Measurements from ENCODE around the gene FBF1. TPM values are rescaled to one million over a fixed set of nuclear protein-coding genes. Genes with fewer than 3 reads are reported as not detected.
A peak's percentile ranks its signal among the peaks of the same experiment; 100 is the strongest.

FBF1 gene
- total and polyA plus RNA-seq, 9 donors: 3.0 to 14.9 (median 9.4) TPM

DNA sequence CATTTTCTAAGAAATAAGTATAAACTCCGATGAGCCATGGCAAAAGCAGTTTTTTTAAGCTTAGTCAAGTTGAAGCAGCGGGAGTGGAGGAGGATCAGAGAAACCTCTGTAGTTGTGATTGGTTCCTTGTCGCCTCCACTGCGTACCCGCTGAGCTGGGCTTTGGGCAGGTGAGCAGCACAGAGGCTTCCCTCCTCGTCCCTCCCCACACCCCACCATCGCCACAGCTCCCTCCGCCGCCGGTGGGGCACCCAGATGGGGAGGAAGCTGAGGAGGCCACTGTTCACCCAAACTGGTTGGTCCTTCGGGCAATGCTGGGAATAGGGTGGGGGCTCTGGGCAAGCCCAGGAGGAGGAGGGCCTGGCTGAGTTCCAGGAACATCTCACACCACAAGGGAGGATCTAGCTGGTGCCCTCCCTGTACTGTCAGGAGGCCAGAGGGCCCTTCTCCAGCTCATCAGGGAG, 31.0 kb downstream of the FBF1 start:
- H3K4me3 ChIP-seq: no peak overlapping the region
- TF ChIP-seq EP300 (IDR thresholded peaks at IDR 0.05) (no peak), POLR2A (IDR thresholded peaks at IDR 0.05) (no peak)
- TF ChIP-seq, protein P1, sequence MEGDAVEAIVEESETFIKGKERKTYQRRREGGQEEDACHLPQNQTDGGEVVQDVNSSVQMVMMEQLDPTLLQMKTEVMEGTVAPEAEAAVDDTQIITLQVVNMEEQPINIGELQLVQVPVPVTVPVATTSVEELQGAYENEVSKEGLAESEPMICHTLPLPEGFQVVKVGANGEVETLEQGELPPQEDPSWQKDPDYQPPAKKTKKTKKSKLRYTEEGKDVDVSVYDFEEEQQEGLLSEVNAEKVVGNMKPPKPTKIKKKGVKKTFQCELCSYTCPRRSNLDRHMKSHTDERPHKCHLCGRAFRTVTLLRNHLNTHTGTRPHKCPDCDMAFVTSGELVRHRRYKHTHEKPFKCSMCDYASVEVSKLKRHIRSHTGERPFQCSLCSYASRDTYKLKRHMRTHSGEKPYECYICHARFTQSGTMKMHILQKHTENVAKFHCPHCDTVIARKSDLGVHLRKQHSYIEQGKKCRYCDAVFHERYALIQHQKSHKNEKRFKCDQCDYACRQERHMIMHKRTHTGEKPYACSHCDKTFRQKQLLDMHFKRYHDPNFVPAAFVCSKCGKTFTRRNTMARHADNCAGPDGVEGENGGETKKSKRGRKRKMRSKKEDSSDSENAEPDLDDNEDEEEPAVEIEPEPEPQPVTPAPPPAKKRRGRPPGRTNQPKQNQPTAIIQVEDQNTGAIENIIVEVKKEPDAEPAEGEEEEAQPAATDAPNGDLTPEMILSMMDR (IDR thresholded peaks at IDR 0.05): no peak
- H3K36me3 ChIP-seq: no peaks in the 10 kb centered on the region
- DNase-seq: peak; percentile 51 to 78 (median 63)
- H3K4me1 ChIP-seq (ENCODE audit: insufficient read depth): peaks cover 2% of the 10 kb centered on the region
- H3K27me3 ChIP-seq: no peaks in the 10 kb centered on the region
- intact Hi-C loops (cut with DNase I): loop anchor here in 2 of 4 donors (5.0 to 10.0 kb wide), 2 partner anchors 92 to 365 kb away; partner anchors contain the start of gene CDK3 (in 1 of the 2)
- no peaks in the 10 kb centered on the region for H3K9me3 ChIP-seq
- 17 to 27% (median 20%) methylated on average over 11 of the region's 11 CpGs for WGBS, 3 donors
- no peak overlapping the region for H3K27ac ChIP-seq

DNA sequence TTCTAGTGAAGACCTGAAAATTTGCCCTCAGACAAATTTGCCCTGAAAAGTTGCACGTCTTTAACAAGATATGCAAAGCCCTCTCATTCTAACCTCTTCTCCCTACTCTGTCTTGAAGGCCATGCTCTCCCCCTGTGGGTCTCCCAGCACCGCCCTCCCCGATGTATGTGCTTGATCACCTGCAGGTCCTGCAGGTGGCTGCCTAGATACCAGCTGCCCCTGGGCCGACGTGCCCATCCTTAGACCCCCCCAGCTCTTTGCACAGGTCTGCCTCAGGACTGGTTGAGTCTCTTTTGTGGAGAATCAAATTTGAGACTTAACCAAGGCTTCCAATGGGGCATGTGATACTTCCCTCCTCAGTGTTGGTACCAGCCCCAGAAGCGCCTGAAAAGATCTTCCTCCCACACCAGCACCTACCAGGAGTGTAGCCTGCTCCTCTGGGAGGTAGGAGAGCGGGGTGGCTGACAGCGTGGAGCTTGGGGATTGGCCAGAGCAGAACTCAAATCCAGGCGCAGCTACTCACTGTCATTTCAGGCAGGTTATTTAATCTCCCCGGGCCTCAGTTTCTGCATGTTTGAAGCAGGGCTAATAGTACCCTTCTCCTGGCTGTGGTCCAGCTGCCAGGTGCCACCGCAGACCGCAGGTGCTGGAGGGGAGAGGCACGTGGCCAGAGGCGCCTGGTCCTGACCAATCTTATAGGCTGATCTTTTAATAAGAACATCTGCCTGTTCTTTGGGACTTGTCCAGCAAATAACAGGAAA, 31.6 kb downstream of the FBF1 start:
- 61 to 67% (median 63%) methylated on average over 14 of the region's 14 CpGs for WGBS, 3 donors
- peaks cover 2% of the 10 kb centered on the region for H3K4me1 ChIP-seq (ENCODE audit: insufficient read depth)
- TF ChIP-seq, protein P1 (IDR thresholded peaks at IDR 0.05): no peak
- TF ChIP-seq POLR2A (IDR thresholded peaks at IDR 0.05) (no peak), EP300 (IDR thresholded peaks at IDR 0.05) (no peak)
- no peak for DNase-seq
- H3K27me3 ChIP-seq: no peaks in the 10 kb centered on the region
- H3K36me3 ChIP-seq: no peaks in the 10 kb centered on the region
- H3K27ac ChIP-seq: no peak overlapping the region
- H3K4me3 ChIP-seq: no peak overlapping the region
- intact Hi-C loops (cut with DNase I): no loop called here
- no peaks in the 10 kb centered on the region for H3K9me3 ChIP-seq

DNA sequence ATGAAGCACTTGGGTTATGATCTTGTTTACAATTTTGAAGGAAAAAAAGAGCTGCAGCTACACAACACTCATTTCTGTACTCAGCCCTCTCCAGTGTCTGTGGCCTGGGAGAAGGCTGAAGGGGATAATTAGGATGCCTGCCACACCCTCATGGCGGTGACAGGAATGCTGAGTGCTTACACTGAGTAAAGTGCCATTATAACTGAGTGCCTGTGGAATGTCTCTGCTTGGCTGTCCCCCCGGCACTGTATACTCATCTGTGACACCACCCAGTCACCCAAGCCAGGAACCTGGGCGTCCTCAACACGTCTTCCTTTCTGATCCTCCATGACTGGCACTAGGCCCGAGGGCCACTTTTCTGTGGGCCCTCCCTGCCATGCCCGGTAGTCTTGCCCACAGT, 32.6 kb downstream of the FBF1 start:
- TF ChIP-seq, protein P1 (IDR thresholded peaks at IDR 0.05): no peak
- no peak for TF ChIP-seq POLR2A (IDR thresholded peaks at IDR 0.05)
- no peak for TF ChIP-seq EP300 (IDR thresholded peaks at IDR 0.05)
- H3K27me3 ChIP-seq: no peaks in the 10 kb centered on the region
- WGBS, 3 donors: 80 to 87% (median 83%) methylated on average over 6 of the region's 6 CpGs
- DNase-seq: no peak
- no peaks in the 10 kb centered on the region for H3K9me3 ChIP-seq
- peaks cover 2% of the 10 kb centered on the region for H3K4me1 ChIP-seq (ENCODE audit: insufficient read depth)
- no peaks in the 10 kb centered on the region for H3K36me3 ChIP-seq
- no peak overlapping the region for H3K27ac ChIP-seq
- intact Hi-C loops (cut with DNase I): no loop called here
- no peak overlapping the region for H3K4me3 ChIP-seq

DNA sequence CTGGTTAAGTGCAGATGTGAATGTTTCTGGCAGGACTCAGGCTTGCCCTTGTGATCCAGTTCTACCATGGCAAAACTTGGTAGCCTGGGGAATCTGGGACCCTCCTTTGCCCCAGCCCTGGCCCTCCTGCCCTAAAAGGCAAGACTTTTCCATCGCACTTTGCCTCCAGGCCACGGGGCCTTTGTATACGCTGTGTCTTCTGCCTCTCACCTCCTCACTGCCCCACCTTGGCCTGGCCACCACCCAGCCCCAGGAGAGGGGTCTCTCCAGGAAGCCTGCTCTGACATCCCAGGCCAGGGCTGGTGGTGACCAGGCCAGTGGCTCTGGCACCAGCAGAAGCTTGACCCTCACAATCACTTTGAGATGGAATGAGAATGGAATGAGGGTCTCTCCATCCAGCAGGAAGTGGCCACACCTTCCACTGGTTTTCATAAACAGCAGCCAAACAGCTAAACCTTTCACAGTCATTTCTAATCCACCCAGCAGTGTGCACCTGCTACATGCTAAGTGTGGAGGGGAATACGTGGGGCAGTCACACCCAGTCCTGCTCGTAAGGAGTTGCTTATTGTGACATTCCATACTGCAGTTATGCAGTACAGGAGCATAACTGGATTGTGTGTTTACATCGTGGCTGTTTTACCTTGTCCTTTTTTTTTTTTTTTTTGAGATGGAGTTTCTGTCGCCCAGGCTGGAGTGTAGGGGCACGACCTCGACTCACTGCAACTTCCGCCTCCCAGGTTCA, 34.5 kb downstream of the FBF1 start:
- Histone ChIP-seq H3K36me3 (no peaks in the 10 kb centered on the region), H3K4me1 (ENCODE audit: insufficient read depth) (peaks cover 2% of the 10 kb centered on the region), H3K27ac (no peak overlapping the region), H3K27me3 (no peaks in the 10 kb centered on the region), H3K9me3 (no peaks in the 10 kb centered on the region), H3K4me3 (no peak overlapping the region)
- 80 to 84% (median 83%) methylated on average over 10 of the region's 10 CpGs for WGBS, 3 donors
- intact Hi-C loops (cut with DNase I): loop anchor here in 1 of 4 donors (2.0 kb wide), 1 partner anchor 100 kb away; no protein-coding TSS in a partner anchor
- TF ChIP-seq, protein P1 (IDR thresholded peaks at IDR 0.05): no peak
- no peak for TF ChIP-seq EP300 (IDR thresholded peaks at IDR 0.05)
- TF ChIP-seq POLR2A (IDR thresholded peaks at IDR 0.05): no peak
- no peak for DNase-seq
